H1 (cell line): ENCODE measurements around the gene TCF7L1. TPM values are rescaled to one million over a fixed set of nuclear protein-coding genes. Genes with fewer than 3 reads are reported as not detected.

Source experiments
- CTCF ChIA-PET: fragments of 300-600 bp; sonication (Branson Sonifier 250); formaldehyde crosslinking; loops from one replicate; lab custom pipeline; 2021; ENCODE audit not compliant: partially characterized antibody; lab: Charles Lee
- POLR2A ChIA-PET: fragments of 300-600 bp; sonication (Branson Sonifier 250); formaldehyde crosslinking; loops from one replicate; lab custom pipeline; 2021; ENCODE audit warnings: inconsistent platforms; ENCODE audit not compliant: partially characterized antibody; lab: Charles Lee
- DNase-seq, 2 experiments: peaks; one replicate each; pipeline versions ENCODE4 v3.0.0 to v3.0.0-alpha.2; 2010 to 2022; ENCODE audit warnings: low spot score in 2 of 2, low read depth in 1 of 2, mixed read lengths in 1 of 2
- FAIRE-seq: peaks from 2 replicates; lab custom pipeline; 2011; peaks lifted over from hg19 to GRCh38; lab: Jason Lieb, UNC
- H2AFZ ChIP-seq: 2 replicates; pipeline ENCODE4 v1.8.1; 2012; ENCODE audit warnings: low read length, inconsistent platforms
- H2AK5ac ChIP-seq: 2 replicates; pipeline ENCODE4 v1.6.1; 2013; ENCODE audit warnings: low read depth, low read length
- H2BK120ac ChIP-seq: replicated peaks from 2 replicates; pipeline ENCODE3; 2013; ENCODE audit warnings: low read depth, low read length, inconsistent platforms
- H2BK12ac ChIP-seq: 2 replicates; pipeline ENCODE4 v1.6.1; 2013; ENCODE audit warnings: low read depth, low read length
- H2BK15ac ChIP-seq: 2 replicates; pipeline ENCODE4 v1.6.1; 2013; ENCODE audit warnings: low read length
- H2BK20ac ChIP-seq: 2 replicates; pipeline ENCODE4 v1.6.1; 2013; ENCODE audit warnings: low read length
- H2BK5ac ChIP-seq: 2 replicates; pipeline ENCODE4 v1.6.1; 2013; ENCODE audit warnings: low read depth, low read length
- H3K14ac ChIP-seq: 2 replicates; pipeline ENCODE4 v1.6.1; 2013; ENCODE audit warnings: inconsistent platforms; ENCODE audit not compliant: insufficient read length
- H3K18ac ChIP-seq: 2 replicates; pipeline ENCODE4 v1.6.1; 2013; ENCODE audit warnings: low read length; ENCODE audit errors: extremely low read depth
- H3K23ac ChIP-seq: 2 replicates; pipeline ENCODE4 v1.6.1; 2013; ENCODE audit warnings: inconsistent platforms; ENCODE audit not compliant: insufficient read length
- H3K23me2 ChIP-seq: 2 replicates; pipeline ENCODE4 v1.6.1; 2013; ENCODE audit warnings: low read depth, low read length
- H3K27ac ChIP-seq: 2 replicates; pipeline ENCODE4 v1.6.1; 2011; ENCODE audit warnings: low read depth, low read length, inconsistent platforms
- H3K27me3 ChIP-seq, 4 experiments: replicated peaks in 1 of 4; 1 replicate in 1 of 4; 2 replicates in 3 of 4; pipeline versions ENCODE4 v1.6.1 to v1.8.1; 2011 to 2013; ENCODE audit warnings: low read length in 3 of 4, mild to moderate bottlenecking in 3 of 4, inconsistent platforms in 2 of 4, mixed read lengths in 2 of 4, moderate library complexity in 1 of 4; ENCODE audit not compliant: control insufficient read depth in 3 of 4, insufficient read depth in 3 of 4; ENCODE audit errors: extremely low read depth in 1 of 4
- H3K36me3 ChIP-seq, 4 experiments: 2 replicates each; pipeline versions ENCODE4 v1.6.1 to v1.8.1; 2011 to 2013; ENCODE audit warnings: mild to moderate bottlenecking in 4 of 4, low read length in 3 of 4, moderate library complexity in 2 of 4, control low read depth in 1 of 4, inconsistent platforms in 1 of 4; ENCODE audit not compliant: insufficient read depth in 4 of 4, control insufficient read depth in 2 of 4
- H3K4ac ChIP-seq: replicated peaks from 2 replicates; pipeline ENCODE3; 2013; ENCODE audit warnings: low read length, low read depth, mixed read lengths, inconsistent platforms; ENCODE audit not compliant: insufficient read length
- H3K4me1 ChIP-seq, 4 experiments: replicated peaks in 1 of 4; 1 replicate in 1 of 4; 2 replicates in 3 of 4; pipeline versions ENCODE4 v1.6.1 to v1.8.1; 2011 to 2013; ENCODE audit warnings: low read length in 3 of 4, inconsistent platforms in 2 of 4, mixed read lengths in 1 of 4; ENCODE audit not compliant: insufficient read depth in 4 of 4, control insufficient read depth in 3 of 4
- H3K4me2 ChIP-seq, 2 experiments: 2 replicates each; pipeline versions ENCODE4 v1.6.1 to v1.8.1; 2011 to 2013; ENCODE audit warnings: low read depth in 2 of 2, low read length in 2 of 2, control low read depth in 1 of 2, inconsistent platforms in 1 of 2, mild to moderate bottlenecking in 1 of 2; ENCODE audit not compliant: insufficient read depth in 1 of 2
- H3K4me3 ChIP-seq, 4 experiments: fragments of 200-600, 300-600 bp in 1 of 4; sonication (generic), shearing (Covaris generic), sonication (Bioruptor Twin) in 1 of 4; 2 replicates each; pipeline versions ENCODE4 v1.5.1 to v1.8.1; 2011 to 2016; ENCODE audit warnings: low read length in 4 of 4, low read depth in 3 of 4, control low read depth in 2 of 4, inconsistent platforms in 2 of 4, mild to moderate bottlenecking in 2 of 4, mixed read lengths in 1 of 4, moderate library complexity in 1 of 4; ENCODE audit not compliant: insufficient read depth in 2 of 4; ENCODE audit errors: extremely low read depth in 1 of 4
- H3K56ac ChIP-seq: replicated peaks from 2 replicates; pipeline ENCODE3; 2013; ENCODE audit warnings: low read depth, mild to moderate bottlenecking, mixed read lengths, low read length, inconsistent platforms; ENCODE audit not compliant: insufficient read length
- H3K79me1 ChIP-seq: 2 replicates; pipeline ENCODE4 v1.6.1; 2013; ENCODE audit warnings: low read depth, low read length, control low read depth
- H3K79me2 ChIP-seq, 2 experiments: 2 replicates each; pipeline versions ENCODE4 v1.6.1 to v1.8.1; 2012 to 2013; ENCODE audit warnings: low read length in 2 of 2, mild to moderate bottlenecking in 2 of 2, inconsistent platforms in 1 of 2; ENCODE audit not compliant: insufficient read depth in 2 of 2, control insufficient read depth in 1 of 2
- H3K9ac ChIP-seq, 4 experiments: replicated peaks in 1 of 4; 1 replicate in 1 of 4; 2 replicates in 3 of 4; pipeline versions ENCODE4 v1.6.1 to v1.8.1; 2011 to 2013; ENCODE audit warnings: low read depth in 3 of 4, low read length in 3 of 4, control low read depth in 2 of 4, mild to moderate bottlenecking in 2 of 4, moderate library complexity in 2 of 4, inconsistent platforms in 1 of 4; ENCODE audit errors: extremely low read depth in 1 of 4
- H3K9me3 ChIP-seq, 2 experiments: 2 replicates each; pipeline versions ENCODE4 v1.6.1 to v1.8.1; 2012 to 2013; ENCODE audit warnings: mild to moderate bottlenecking in 2 of 2, moderate library complexity in 2 of 2, control low read depth in 1 of 2, inconsistent platforms in 1 of 2, low read depth in 1 of 2, low read length in 1 of 2, mixed read lengths in 1 of 2; ENCODE audit not compliant: insufficient read depth in 2 of 2
- H4K20me1 ChIP-seq, 2 experiments: replicated peaks in 1 of 2; 2 replicates each; pipeline versions ENCODE3 to v1.8.1; 2011 to 2013; ENCODE audit warnings: inconsistent platforms in 2 of 2, low read length in 2 of 2, mild to moderate bottlenecking in 1 of 2; ENCODE audit not compliant: insufficient read depth in 2 of 2, control insufficient read depth in 1 of 2
- H4K5ac ChIP-seq: 2 replicates; pipeline ENCODE4 v1.6.1; 2013; ENCODE audit warnings: low read length, low read depth, mixed read lengths, inconsistent platforms; ENCODE audit not compliant: insufficient read length
- H4K8ac ChIP-seq: 2 replicates; pipeline ENCODE4 v1.8.0; 2013; ENCODE audit warnings: mild to moderate bottlenecking, moderate library complexity, low read length, inconsistent platforms; ENCODE audit not compliant: insufficient read depth; ENCODE audit errors: extremely low read depth
- H4K91ac ChIP-seq: replicated peaks from 2 replicates; pipeline ENCODE3; 2013; ENCODE audit warnings: low read length, mixed read lengths, inconsistent platforms; ENCODE audit not compliant: insufficient read length
- BCL11A ChIP-seq, 2 experiments: IDR thresholded peaks; one replicate each; pipeline ENCODE4 v1.6.1; 2011; ENCODE audit warnings: low read depth in 2 of 2, low read length in 2 of 2, mild to moderate bottlenecking in 2 of 2
- GTF2F1 ChIP-seq: IDR thresholded peaks from 2 replicates; pipeline ENCODE4 v1.6.1; 2012; ENCODE audit warnings: low read depth, low read length, improper control_type of control experiment, borderline replicate concordance
- JUND ChIP-seq: IDR thresholded peaks from 2 replicates; pipeline ENCODE4 v1.6.1; 2011; ENCODE audit warnings: mild to moderate bottlenecking, improper control_type of control experiment, low read length
- POLR2A ChIP-seq, 2 experiments: IDR thresholded peaks; 1 replicate in 1 of 2; 2 replicates in 1 of 2; pipeline ENCODE4 v1.6.1; 2011; ENCODE audit warnings: low read depth in 2 of 2, low read length in 2 of 2, mild to moderate bottlenecking in 2 of 2; ENCODE audit errors: control extremely low read depth in 1 of 2
- SIRT6 ChIP-seq: IDR thresholded peaks from one replicate; pipeline ENCODE4 v1.7.1; 2012; ENCODE audit warnings: low read length, inconsistent platforms
- YY1 ChIP-seq: IDR thresholded peaks from 2 replicates; pipeline ENCODE4 v1.6.1; 2011; ENCODE audit warnings: low read depth, mild to moderate bottlenecking, low read length
- WGBS, 2 experiments: shearing (Covaris generic) in 1 of 2; methylation state at CpG; one replicate each; pipeline versions ENCODE4 v1.1.6 to v1.1.7; 2013 to 2015; ENCODE audit warnings: low lambda C conversion rate in 2 of 2, mixed read lengths in 2 of 2, inconsistent platforms in 1 of 2, low coverage in 1 of 2, missing lambda C conversion rate in 1 of 2; ENCODE audit not compliant: insufficient replicate concordance in 2 of 2, insufficient coverage in 1 of 2, insufficient read length in 1 of 2; ENCODE audit errors: extremely low coverage in 1 of 2, missing lambda C conversion rate in 1 of 2; 5-methylcytosine and 5-hydroxymethylcytosine counted together
- polyA plus RNA-seq, 7 experiments: library from polyadenylated mRNA; depleted of rRNA in 3 of 7; stranded (reverse) in 5 of 7; unstranded in 2 of 7; fragments of >200 nt in 5 of 7; fragments of 200-250 nt in 2 of 7; gene quantifications; 1 replicate in 5 of 7; 2 replicates in 1 of 7; 4 replicates in 1 of 7; pipeline versions ENCODE4 v1.2.1 to v1.2.3, GENCODE V29; 2011 to 2013; ENCODE audit warnings: missing spikeins in 2 of 7, mixed read lengths in 2 of 7
- total RNA-seq: library from RNA; stranded (reverse); fragmentation: NEBNext Ultra II Directional; extraction: Animal tissue kit (Norgen Biotek cat#: 25700); gene quantifications from 2 replicates; pipeline ENCODE4 v1.2.1, GENCODE V29; 2021
- TF ChIP-seq, protein P1 (sequence below): IDR thresholded peaks from 2 replicates; pipeline ENCODE4 v1.6.1; 2012; ENCODE audit warnings: inconsistent platforms

The TCF7L1 gene
- total and polyA plus RNA-seq, 2 of the 8 experiments (the other 6 are each of a cell fraction or from before 2014, with no cell fraction given) = 27.5 to 108 TPM

DNA sequence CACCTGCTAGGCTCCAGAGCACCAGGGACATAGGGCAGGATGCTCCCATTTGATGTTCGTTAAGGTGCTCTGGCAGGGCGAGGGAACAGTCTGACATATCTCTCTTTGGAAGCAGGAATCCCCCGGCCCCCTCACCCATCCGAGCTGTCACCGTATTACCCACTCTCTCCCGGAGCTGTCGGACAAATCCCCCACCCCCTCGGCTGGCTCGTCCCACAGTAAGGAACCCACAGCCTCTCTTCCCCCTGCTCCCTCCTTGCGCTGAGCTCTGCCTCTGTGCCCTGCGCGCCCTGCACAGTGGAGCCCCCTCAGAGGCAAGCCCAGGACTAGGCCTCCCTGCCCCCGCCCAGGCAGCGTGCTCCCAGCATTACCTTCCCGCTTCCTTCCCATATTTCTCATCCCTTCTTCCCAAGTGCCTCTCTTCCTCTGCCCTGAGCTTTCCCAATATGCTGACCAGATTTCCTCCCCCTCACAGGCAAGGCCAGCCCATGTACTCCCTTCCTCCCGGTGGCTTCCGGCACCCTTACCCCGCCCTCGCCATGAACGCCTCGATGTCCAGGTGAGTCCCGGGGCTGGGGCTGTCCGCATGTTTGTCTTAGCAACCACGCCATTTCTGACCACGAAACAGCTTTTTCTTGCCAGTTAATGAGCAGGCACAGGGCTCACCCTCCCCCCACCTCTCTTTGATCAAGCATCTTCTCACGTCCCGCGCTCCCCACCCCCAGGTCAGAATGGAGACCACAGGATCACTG lies 170.8 kb downstream of the TCF7L1 start:
- Histone ChIP-seq H3K23me2 (no peaks in the 10 kb centered on the region), H3K9me3 (no peaks in the 10 kb centered on the region), H3K18ac (no peak overlapping the region), H3K36me3 (peaks cover 23 to 65% (median 44%) of the 10 kb centered on the region in 4 experiments), H3K27ac (no peak overlapping the region), H3K27me3 (no peaks in the 10 kb centered on the region), H2BK120ac (no peak overlapping the region), H3K56ac (no peak overlapping the region), H2AK5ac (no peak overlapping the region), H4K20me1 (peaks cover 1 to 7% of the 10 kb centered on the region in 2 experiments), H3K23ac (no peak overlapping the region), H4K91ac (no peak overlapping the region), H2AFZ (no peak overlapping the region), H4K5ac (no peak overlapping the region), H3K4me2 (no peak overlapping the region), H3K4me1 (peaks cover 0 to 1% (median 0%) of the 10 kb centered on the region in 4 experiments; a peak in 3 of 7 replicates), H3K79me1 (peaks cover 3% of the 10 kb centered on the region; the same call in 1 of the 2 replicates), H3K4ac (no peak overlapping the region), H3K79me2 (peaks cover 0 to 7% of the 10 kb centered on the region in 2 experiments; a peak in 1 of 4 replicates), H3K9ac (no peak overlapping the region), H2BK15ac (no peak overlapping the region), H3K14ac (no peak overlapping the region), H2BK5ac (no peak overlapping the region; the same call in 1 of the 2 replicates), H2BK20ac (no peak overlapping the region), H3K4me3 (no peak overlapping the region), H4K8ac (no peak overlapping the region), H2BK12ac (no peak overlapping the region)
- CTCF ChIA-PET = interaction anchor here (1.1 to 9.3 kb wide), 3 partner anchors 11 to 237 kb away, joined by 4 to 136 read pairs (median 4); no protein-coding TSS in a partner anchor
- FAIRE-seq (no peak), DNase-seq (no peak)
- 94% methylated on average over 25 of the region's 28 CpGs; no CpG with 5 or more reads in 1 of the 2 experiments for WGBS, 2 experiments
- TF ChIP-seq YY1 = no peak
- no peak for TF ChIP-seq BCL11A (IDR thresholded peaks at IDR 0.05; ENCODE audit: low read depth in 2 of 2, low read length in 2 of 2)
- no peak for TF ChIP-seq POLR2A (IDR thresholded peaks at IDR 0.05; ENCODE audit: control extremely low read depth in 1 of 2, low read depth in 2 of 2, low read length in 2 of 2)
- no peak for TF ChIP-seq GTF2F1
- no peak for TF ChIP-seq JUND
- TF ChIP-seq, protein P1, sequence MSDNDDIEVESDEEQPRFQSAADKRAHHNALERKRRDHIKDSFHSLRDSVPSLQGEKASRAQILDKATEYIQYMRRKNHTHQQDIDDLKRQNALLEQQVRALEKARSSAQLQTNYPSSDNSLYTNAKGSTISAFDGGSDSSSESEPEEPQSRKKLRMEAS = no peak
- TF ChIP-seq SIRT6 = no peak
- POLR2A ChIA-PET = no interaction called here
